Measurements from ENCODE around the gene TUBGCP6.

The TUBGCP6 gene

DNA sequence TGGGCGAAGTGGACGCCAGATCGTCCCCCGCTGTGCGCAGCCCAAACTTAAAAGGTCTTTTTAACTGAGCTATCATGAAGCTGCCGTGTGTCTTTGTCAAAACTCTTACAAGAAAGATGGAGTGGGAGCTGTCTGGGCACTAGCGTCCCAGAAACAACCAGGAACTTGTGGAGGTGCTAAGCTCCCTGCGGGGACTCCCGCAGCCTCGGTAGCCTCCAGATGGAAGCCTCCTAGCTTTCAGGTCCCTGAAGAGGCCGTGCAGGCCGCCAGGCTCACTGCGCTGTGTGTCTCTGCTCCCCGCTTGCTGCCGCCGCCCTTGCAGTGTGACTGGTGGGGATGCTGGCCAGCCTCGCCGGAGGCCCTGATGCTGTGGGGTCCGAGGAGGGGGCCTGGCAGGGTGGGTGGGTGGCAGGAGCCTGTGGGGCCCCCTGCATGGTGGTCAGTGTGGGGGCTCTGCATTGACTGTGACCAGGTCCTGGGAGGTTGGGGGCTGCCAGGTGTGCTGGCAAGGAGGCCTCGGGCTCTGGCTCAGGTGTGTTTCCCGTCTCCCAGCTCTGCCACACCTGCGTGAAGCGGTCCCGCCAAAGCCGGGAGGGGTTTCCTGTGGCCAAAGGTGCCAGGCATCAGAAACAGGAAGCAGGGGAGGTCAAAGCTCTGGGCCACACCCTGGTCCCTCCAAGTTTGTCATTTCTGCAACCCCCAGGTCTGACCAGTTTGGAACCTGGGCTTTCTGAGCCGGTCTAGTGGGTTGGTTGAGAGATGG, 57.9 kb downstream of the TUBGCP6 start:
- Histone ChIP-seq H3K9ac (ENCODE audit: low read depth, low read length) (peak overlapping the region; percentile 24), H3K27me3 (ENCODE audit: control insufficient read depth, insufficient read depth, low read length) (no peaks in the 10 kb centered on the region), H3K4me3 (ENCODE audit: low read depth, low read length) (peak overlapping the region; percentile 67), H3K4me1 (ENCODE audit: control insufficient read depth, insufficient read depth, low read length) (no peaks in the 10 kb centered on the region), H3K9me3 (ENCODE audit: control insufficient read depth, insufficient read depth, low read length) (no peaks in the 10 kb centered on the region), H3K36me3 (ENCODE audit: control insufficient read depth, insufficient read depth, low read length) (peaks cover 10% of the 10 kb centered on the region)

GRCh38 chr22:50186181-50186714, 58.6 kb downstream of the TUBGCP6 start:
- no peaks in the 10 kb centered on the region for H3K27me3 ChIP-seq (ENCODE audit: control insufficient read depth, insufficient read depth, low read length)
- H3K9me3 ChIP-seq (ENCODE audit: control insufficient read depth, insufficient read depth, low read length) = no peaks in the 10 kb centered on the region
- H3K36me3 ChIP-seq (ENCODE audit: control insufficient read depth, insufficient read depth, low read length) = peaks cover 10% of the 10 kb centered on the region
- H3K4me3 ChIP-seq (ENCODE audit: low read depth, low read length) = peak overlapping the region; percentile 67
- H3K9ac ChIP-seq (ENCODE audit: low read depth, low read length) = peak overlapping the region; percentile 24
- no peaks in the 10 kb centered on the region for H3K4me1 ChIP-seq (ENCODE audit: control insufficient read depth, insufficient read depth, low read length)

- Histone ChIP-seq H3K9ac (ENCODE audit: low read depth, low read length) (peak within 1 kb of the TSS; percentile 24), H3K27me3 (ENCODE audit: control insufficient read depth, insufficient read depth, low read length) (no peaks in the 10 kb centered on the region), H3K36me3 (ENCODE audit: control insufficient read depth, insufficient read depth, low read length) (peaks cover 7% of the 10 kb centered on the region), H3K9me3 (ENCODE audit: control insufficient read depth, insufficient read depth, low read length) (no peaks in the 10 kb centered on the region), H3K4me3 (ENCODE audit: low read depth, low read length) (peak within 1 kb of the TSS; percentile 70), H3K4me1 (ENCODE audit: control insufficient read depth, insufficient read depth, low read length) (no peaks in the 10 kb centered on the region)
These were observed 59.3 kb downstream of the TUBGCP6 start, which contains the start of gene TRABD for GRCh38 chr22:50185375-50186087. TRABD (plus strand) TSS chr22:50185913; CDS start chr22:50193061, 7,148 bp downstream.

- Histone ChIP-seq H3K27me3 (ENCODE audit: control insufficient read depth, insufficient read depth, low read length) (no peaks in the 10 kb centered on the region), H3K9ac (ENCODE audit: low read depth, low read length) (no peak overlapping the region), H3K9me3 (ENCODE audit: control insufficient read depth, insufficient read depth, low read length) (no peaks in the 10 kb centered on the region), H3K4me1 (ENCODE audit: control insufficient read depth, insufficient read depth, low read length) (no peaks in the 10 kb centered on the region), H3K36me3 (ENCODE audit: control insufficient read depth, insufficient read depth, low read length) (peaks cover 7% of the 10 kb centered on the region), H3K4me3 (ENCODE audit: low read depth, low read length) (peak overlapping the region; percentile 70)
These were observed 59.9 kb downstream of the TUBGCP6 start for GRCh38 chr22:50184902-50185374.

- no peaks in the 10 kb centered on the region for H3K9me3 ChIP-seq (ENCODE audit: control insufficient read depth, insufficient read depth, low read length)
- H3K4me3 ChIP-seq (ENCODE audit: low read depth, low read length) = peak overlapping the region; percentile 70
- peaks cover 6% of the 10 kb centered on the region for H3K36me3 ChIP-seq (ENCODE audit: control insufficient read depth, insufficient read depth, low read length)
- H3K27me3 ChIP-seq (ENCODE audit: control insufficient read depth, insufficient read depth, low read length) = no peaks in the 10 kb centered on the region
- H3K9ac ChIP-seq (ENCODE audit: low read depth, low read length) = no peak overlapping the region
- no peaks in the 10 kb centered on the region for H3K4me1 ChIP-seq (ENCODE audit: control insufficient read depth, insufficient read depth, low read length)
These were observed 60.6 kb downstream of the TUBGCP6 start for GRCh38 chr22:50184004-50184901.

DNA sequence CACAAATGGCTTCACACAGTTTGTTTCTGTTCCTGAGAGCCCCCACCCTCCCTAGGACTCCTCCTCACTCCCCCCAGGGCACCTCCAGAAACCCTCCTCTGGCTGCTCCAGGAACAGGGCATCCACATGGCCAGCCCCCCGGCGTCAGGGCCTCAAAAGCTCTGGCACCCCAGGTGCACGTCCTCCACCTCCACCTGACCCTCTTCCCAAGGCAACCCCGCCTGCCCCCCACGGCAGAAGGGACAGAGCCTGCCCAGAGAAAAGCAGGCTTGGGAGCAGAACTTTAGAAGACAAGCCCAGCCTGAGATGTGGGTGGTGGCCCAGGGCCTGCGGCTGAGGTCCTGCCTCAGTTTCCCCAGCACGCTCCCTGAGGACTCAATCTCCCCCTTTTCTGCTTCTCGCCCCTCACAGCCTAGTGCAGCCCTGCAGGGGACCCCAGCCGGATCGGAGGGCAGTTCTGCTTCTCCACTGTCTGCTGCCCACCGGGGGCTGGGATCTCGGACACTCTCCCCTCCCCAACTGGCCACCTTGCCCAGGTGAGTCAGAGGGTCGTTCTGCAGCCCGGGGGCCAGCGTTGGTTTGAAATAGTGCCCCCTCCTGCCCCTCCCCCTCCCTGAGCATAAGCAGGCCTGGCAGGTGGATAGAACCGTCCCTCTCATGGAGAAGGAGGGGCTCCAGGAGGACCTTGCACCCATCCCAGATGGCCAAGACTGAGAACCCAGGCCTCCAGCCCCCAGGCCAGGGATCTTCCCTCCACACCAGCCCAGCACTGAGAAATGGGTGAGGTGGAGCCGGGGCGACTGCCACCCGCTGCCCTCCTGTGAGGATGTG, 61.5 kb downstream of the TUBGCP6 start:
- no peaks in the 10 kb centered on the region for H3K9me3 ChIP-seq (ENCODE audit: control insufficient read depth, insufficient read depth, low read length)
- no peak overlapping the region for H3K9ac ChIP-seq (ENCODE audit: low read depth, low read length)
- H3K27me3 ChIP-seq (ENCODE audit: control insufficient read depth, insufficient read depth, low read length) = no peaks in the 10 kb centered on the region
- peaks cover 4% of the 10 kb centered on the region for H3K36me3 ChIP-seq (ENCODE audit: control insufficient read depth, insufficient read depth, low read length)
- H3K4me1 ChIP-seq (ENCODE audit: control insufficient read depth, insufficient read depth, low read length) = no peaks in the 10 kb centered on the region
- H3K4me3 ChIP-seq (ENCODE audit: low read depth, low read length) = no peak overlapping the region

- no peaks in the 10 kb centered on the region for H3K9me3 ChIP-seq (ENCODE audit: control insufficient read depth, insufficient read depth, low read length)
- H3K36me3 ChIP-seq (ENCODE audit: control insufficient read depth, insufficient read depth, low read length) = peaks cover 4% of the 10 kb centered on the region
- no peaks in the 10 kb centered on the region for H3K27me3 ChIP-seq (ENCODE audit: control insufficient read depth, insufficient read depth, low read length)
- H3K9ac ChIP-seq (ENCODE audit: low read depth, low read length) = no peak overlapping the region
- H3K4me3 ChIP-seq (ENCODE audit: low read depth, low read length) = no peak overlapping the region
- no peaks in the 10 kb centered on the region for H3K4me1 ChIP-seq (ENCODE audit: control insufficient read depth, insufficient read depth, low read length)
These were observed 62.4 kb downstream of the TUBGCP6 start for GRCh38 chr22:50182176-50183081.

GRCh38 chr22:50180727-50181521, 63.9 kb downstream of the TUBGCP6 start:
- Histone ChIP-seq H3K4me3 (ENCODE audit: low read depth, low read length) (no peak overlapping the region), H3K36me3 (ENCODE audit: control insufficient read depth, insufficient read depth, low read length) (peaks cover 4% of the 10 kb centered on the region), H3K4me1 (ENCODE audit: control insufficient read depth, insufficient read depth, low read length) (no peaks in the 10 kb centered on the region), H3K9ac (ENCODE audit: low read depth, low read length) (no peak overlapping the region), H3K9me3 (ENCODE audit: control insufficient read depth, insufficient read depth, low read length) (no peaks in the 10 kb centered on the region), H3K27me3 (ENCODE audit: control insufficient read depth, insufficient read depth, low read length) (no peaks in the 10 kb centered on the region)

- no peaks in the 10 kb centered on the region for H3K27me3 ChIP-seq (ENCODE audit: control insufficient read depth, insufficient read depth, low read length)
- peaks cover 4% of the 10 kb centered on the region for H3K36me3 ChIP-seq (ENCODE audit: control insufficient read depth, insufficient read depth, low read length)
- no peaks in the 10 kb centered on the region for H3K4me1 ChIP-seq (ENCODE audit: control insufficient read depth, insufficient read depth, low read length)
- no peak overlapping the region for H3K4me3 ChIP-seq (ENCODE audit: low read depth, low read length)
- H3K9ac ChIP-seq (ENCODE audit: low read depth, low read length) = no peak overlapping the region
- no peaks in the 10 kb centered on the region for H3K9me3 ChIP-seq (ENCODE audit: control insufficient read depth, insufficient read depth, low read length)
These were observed 64.7 kb downstream of the TUBGCP6 start for GRCh38 chr22:50179937-50180726.

Data from iPS-15b (cell line).